Lower lobe of right lung (tissue), 2 donors: ENCODE results near the gene TSC22D4. TPM values are rescaled to one million over a fixed set of nuclear protein-coding genes. Genes with fewer than 3 reads are reported as not detected.
"Not testable (repeated sequence)": the region's sequence is repeated elsewhere in the genome, so short reads cannot be mapped to it uniquely, and the experiment has no call there.

Source experiments
- ATAC-seq, 2 donors: fragments of 200-7000 bp; cut with Tn5 transposase; one replicate each; pipeline ENCODE4 v1.9.1; 2020 to 2022; ENCODE audit warnings: mild to moderate bottlenecking in 2 of 2, moderate library complexity in 2 of 2
- DNase-seq: peaks from one replicate; pipeline ENCODE4 v3.0.0-alpha.2; 2020
- H3K27ac ChIP-seq: fragments of 200-600 bp; one replicate; pipeline ENCODE4 v1.8.0; 2022
- H3K27me3 ChIP-seq: fragments of 200-600 bp; one replicate; pipeline ENCODE4 v1.8.0; 2022; ENCODE audit warnings: low read depth
- H3K36me3 ChIP-seq: fragments of 200-600 bp; one replicate; pipeline ENCODE4 v1.8.0; 2022; ENCODE audit warnings: mild to moderate bottlenecking
- H3K4me1 ChIP-seq: fragments of 200-600 bp; one replicate; pipeline ENCODE4 v1.8.0; 2022
- H3K4me3 ChIP-seq: fragments of 200-600 bp; one replicate; pipeline ENCODE4 v1.8.0; 2022; ENCODE audit warnings: mild to moderate bottlenecking
- H3K9me3 ChIP-seq: fragments of 200-600 bp; one replicate; pipeline ENCODE4 v1.8.0; 2022
- intact Hi-C: fragments of 100-400 bp; cut with DNase I; formaldehyde crosslinking; loops from one replicate; pipeline ENCODE4 v1.11.0; 2022
- total RNA-seq: library from RNA; stranded (reverse); fragmentation: NEBNext Ultra II Directional; extraction: Animal tissue kit (Norgen Biotek cat#: 25700); gene quantifications from one replicate; pipeline ENCODE4 v1.2.1, GENCODE V29; 2021
- TF ChIP-seq, protein P1 (sequence below): fragments of 200-600 bp; IDR thresholded peaks from one replicate; pipeline ENCODE4 v1.8.0; 2022; ENCODE audit warnings: antibody characterized with exemption, mild to moderate bottlenecking
- donor health status: DM: no; HTN: yes; CAD: no; lungs with severe emphysema.

TSC22D4 gene
- total RNA-seq, 1 donor from 2014 or later: 53.6 TPM

DNA sequence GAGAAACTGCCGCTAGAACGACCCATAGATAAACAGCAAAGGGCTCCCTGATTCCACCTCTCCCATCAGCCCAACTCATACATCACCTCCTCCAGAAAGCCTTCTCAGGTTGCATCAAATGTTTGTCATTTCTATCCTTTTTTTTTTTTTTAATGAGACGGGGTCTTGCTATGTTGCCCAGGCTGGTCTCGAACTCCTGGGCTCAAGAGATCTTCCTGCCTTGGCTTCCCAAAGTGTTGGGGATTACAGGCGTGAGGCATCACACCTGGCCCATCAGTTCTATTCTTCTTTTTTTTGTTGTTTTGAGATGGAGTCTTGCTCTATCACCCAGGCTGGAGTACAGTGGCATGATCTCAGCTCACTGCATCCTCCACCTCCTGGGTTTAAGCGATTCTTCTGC lies 22.0 kb downstream of the TSC22D4 start:
- TF ChIP-seq, protein P1, sequence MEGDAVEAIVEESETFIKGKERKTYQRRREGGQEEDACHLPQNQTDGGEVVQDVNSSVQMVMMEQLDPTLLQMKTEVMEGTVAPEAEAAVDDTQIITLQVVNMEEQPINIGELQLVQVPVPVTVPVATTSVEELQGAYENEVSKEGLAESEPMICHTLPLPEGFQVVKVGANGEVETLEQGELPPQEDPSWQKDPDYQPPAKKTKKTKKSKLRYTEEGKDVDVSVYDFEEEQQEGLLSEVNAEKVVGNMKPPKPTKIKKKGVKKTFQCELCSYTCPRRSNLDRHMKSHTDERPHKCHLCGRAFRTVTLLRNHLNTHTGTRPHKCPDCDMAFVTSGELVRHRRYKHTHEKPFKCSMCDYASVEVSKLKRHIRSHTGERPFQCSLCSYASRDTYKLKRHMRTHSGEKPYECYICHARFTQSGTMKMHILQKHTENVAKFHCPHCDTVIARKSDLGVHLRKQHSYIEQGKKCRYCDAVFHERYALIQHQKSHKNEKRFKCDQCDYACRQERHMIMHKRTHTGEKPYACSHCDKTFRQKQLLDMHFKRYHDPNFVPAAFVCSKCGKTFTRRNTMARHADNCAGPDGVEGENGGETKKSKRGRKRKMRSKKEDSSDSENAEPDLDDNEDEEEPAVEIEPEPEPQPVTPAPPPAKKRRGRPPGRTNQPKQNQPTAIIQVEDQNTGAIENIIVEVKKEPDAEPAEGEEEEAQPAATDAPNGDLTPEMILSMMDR: no peak
- DNase-seq: no peak
- Histone ChIP-seq H3K9me3 (no peaks in the 10 kb centered on the region), H3K4me3 (no peak overlapping the region), H3K4me1 (no peaks in the 10 kb centered on the region), H3K36me3 (peaks cover 6% of the 10 kb centered on the region), H3K27ac (no peak overlapping the region), H3K27me3 (no peaks in the 10 kb centered on the region)
- intact Hi-C loops: no loop called here
- no peak for ATAC-seq

DNA sequence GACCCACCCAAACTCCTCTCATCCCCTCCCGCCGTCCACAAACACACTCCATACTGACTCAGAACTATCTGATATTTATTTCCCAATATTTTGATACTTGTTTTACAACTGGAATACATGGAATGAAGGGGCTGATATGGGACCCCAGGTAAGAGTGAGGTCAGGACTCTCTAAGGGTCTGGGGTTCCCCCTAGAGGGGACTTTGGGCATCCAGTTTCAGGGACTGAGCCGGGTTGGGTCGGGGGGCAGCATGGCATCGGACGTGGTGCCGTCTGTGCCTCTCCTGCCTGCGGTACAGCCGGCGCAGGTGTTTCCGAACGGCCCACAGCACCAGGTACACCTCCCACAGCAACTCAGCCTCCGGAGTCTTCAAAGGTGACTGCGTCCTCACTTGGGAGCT lies 22.5 kb downstream of the TSC22D4 start:
- TF ChIP-seq, protein P1: no peak
- DNase-seq (no peak), ATAC-seq (no peak)
- Histone ChIP-seq H3K27ac (no peak overlapping the region), H3K4me3 (no peak overlapping the region), H3K27me3 (no peaks in the 10 kb centered on the region), H3K36me3 (peaks cover 5% of the 10 kb centered on the region), H3K4me1 (no peaks in the 10 kb centered on the region), H3K9me3 (no peaks in the 10 kb centered on the region)
- intact Hi-C loops: no loop called here

GRCh38 chr7:100455206-100455605 lies 23.8 kb downstream of the TSC22D4 start:
- TF ChIP-seq, protein P1: no peak
- ATAC-seq (no peak), DNase-seq (no peak)
- peaks cover 2% of the 10 kb centered on the region for H3K36me3 ChIP-seq
- no peaks in the 10 kb centered on the region for H3K4me1 ChIP-seq
- no peaks in the 10 kb centered on the region for H3K9me3 ChIP-seq
- H3K27me3 ChIP-seq: no peaks in the 10 kb centered on the region
- intact Hi-C loops: no loop called here
- no peak overlapping the region for H3K4me3 ChIP-seq
- no peak overlapping the region for H3K27ac ChIP-seq

DNA sequence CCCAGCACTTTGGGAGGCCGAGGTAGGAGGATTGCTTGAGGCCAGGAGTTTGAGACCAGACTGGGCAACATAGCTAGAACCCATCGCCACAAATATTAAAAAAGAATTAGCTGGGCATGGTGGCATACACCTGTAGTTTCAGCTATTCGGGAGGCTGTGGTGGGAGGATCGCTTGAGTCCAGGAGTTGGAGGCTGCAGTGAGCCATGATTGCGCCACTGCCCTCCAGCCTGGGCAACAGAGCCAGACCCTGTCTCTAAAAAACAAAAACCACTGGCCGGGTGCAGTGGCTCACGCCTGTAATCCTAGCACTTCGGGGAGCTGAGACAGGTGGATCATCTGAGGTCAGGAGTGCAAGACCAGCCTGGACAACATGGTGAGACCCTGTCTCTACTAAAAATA lies 25.2 kb downstream of the TSC22D4 start:
- DNase-seq, ATAC-seq, H3K4me3 ChIP-seq, H3K9me3 ChIP-seq, H3K36me3 ChIP-seq, H3K27me3 ChIP-seq, intact Hi-C loops, H3K27ac ChIP-seq, H3K4me1 ChIP-seq: not testable (repeated sequence)

DNA sequence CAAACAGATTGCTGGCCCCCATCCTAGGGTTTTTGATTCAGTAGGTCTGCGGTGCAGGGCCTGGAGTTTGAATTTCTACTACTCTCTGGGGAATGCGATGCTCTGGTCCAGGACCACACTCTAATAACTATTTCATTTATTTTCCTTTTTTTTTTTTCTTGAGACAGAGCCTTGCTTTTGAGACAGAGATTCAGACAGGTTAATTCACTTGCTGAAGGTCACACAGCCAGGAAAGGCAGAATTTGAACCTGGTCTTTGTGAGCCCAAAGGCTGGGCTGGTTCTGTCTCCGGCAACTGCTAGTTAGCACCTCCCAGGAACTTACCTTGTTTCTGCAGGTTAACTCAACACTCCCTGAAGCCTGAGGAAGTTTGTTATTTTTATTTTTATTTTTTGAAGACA lies 26.5 kb downstream of the TSC22D4 start:
- H3K9me3 ChIP-seq: no peaks in the 10 kb centered on the region
- no peak overlapping the region for H3K4me3 ChIP-seq
- no peaks in the 10 kb centered on the region for H3K27me3 ChIP-seq
- H3K36me3 ChIP-seq: no peaks in the 10 kb centered on the region
- no peak for ATAC-seq
- intact Hi-C loops: no loop called here
- no peaks in the 10 kb centered on the region for H3K4me1 ChIP-seq
- H3K27ac ChIP-seq: no peak overlapping the region
- DNase-seq: no peak
- TF ChIP-seq, protein P1: no peak

GRCh38 chr7:100449190-100449795 lies 29.7 kb downstream of the TSC22D4 start:
- H3K4me3 ChIP-seq: no peak overlapping the region
- TF ChIP-seq, protein P1: no peak
- no peak overlapping the region for H3K27ac ChIP-seq
- no peaks in the 10 kb centered on the region for H3K27me3 ChIP-seq
- ATAC-seq: no peak
- H3K9me3 ChIP-seq: no peaks in the 10 kb centered on the region
- intact Hi-C loops: no loop called here
- H3K4me1 ChIP-seq: peaks cover 16% of the 10 kb centered on the region
- no peaks in the 10 kb centered on the region for H3K36me3 ChIP-seq
- DNase-seq: no peak

DNA sequence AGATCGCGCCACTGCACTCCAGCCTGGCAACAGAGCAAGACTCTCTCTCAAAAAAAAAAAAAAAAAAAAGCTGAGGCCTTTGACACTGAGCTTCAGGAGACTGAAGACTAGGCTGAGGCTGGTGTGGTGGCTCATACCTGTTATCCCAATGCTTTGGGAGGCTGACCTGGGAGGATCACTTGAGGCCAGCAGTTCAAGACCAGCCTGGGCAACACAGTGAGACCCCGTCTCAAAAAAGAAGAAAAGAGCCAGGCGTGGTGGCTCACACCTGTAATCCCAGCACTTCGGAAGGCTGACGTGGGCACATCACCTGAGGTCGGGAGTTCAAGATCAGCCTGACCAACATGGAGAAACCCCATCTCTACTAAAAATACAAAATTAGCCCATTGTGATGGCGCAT lies 31.7 kb downstream of the TSC22D4 start:
- H3K4me3 ChIP-seq, H3K9me3 ChIP-seq, intact Hi-C loops, H3K36me3 ChIP-seq, H3K27me3 ChIP-seq, DNase-seq, ATAC-seq, H3K27ac ChIP-seq: not testable (repeated sequence)
- peaks cover 16% of the 10 kb centered on the region for H3K4me1 ChIP-seq
